Activated CD4-positive, CD25-positive, alpha-beta regulatory T cell treated with anti-CD3 and anti-CD28 coated beads, Interleukin-2, amount 50 U/mL, for 72 hours (primary cell): ENCODE measurements around the gene KRTAP12-2.
A peak's percentile ranks its signal among the peaks of the same experiment; 100 is the strongest.

Source experiments
- DNase-seq: peaks from one replicate; pipeline ENCODE4 v3.0.0; 2021

Gene KRTAP12-2

DNA sequence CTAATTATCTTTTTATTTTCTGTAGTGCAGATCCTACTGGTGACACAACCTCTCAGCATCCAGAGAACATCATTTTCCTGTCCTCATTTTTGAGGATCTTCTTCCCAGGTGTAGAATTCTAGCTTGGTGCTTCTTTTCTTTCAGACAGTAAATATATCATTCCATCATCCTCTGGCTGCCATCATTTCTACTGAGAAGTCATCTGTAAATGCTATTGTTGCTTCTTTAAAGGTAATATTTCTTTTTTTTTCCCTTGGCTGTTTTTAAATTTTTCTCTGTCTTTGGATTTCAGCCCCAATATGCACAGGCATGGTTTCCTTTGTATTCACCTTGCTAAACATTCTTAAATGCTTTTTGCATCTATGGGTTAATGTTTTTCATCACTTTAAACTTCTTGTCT is 43.2 kb downstream of the KRTAP12-2 start:
- no peak for DNase-seq

DNA sequence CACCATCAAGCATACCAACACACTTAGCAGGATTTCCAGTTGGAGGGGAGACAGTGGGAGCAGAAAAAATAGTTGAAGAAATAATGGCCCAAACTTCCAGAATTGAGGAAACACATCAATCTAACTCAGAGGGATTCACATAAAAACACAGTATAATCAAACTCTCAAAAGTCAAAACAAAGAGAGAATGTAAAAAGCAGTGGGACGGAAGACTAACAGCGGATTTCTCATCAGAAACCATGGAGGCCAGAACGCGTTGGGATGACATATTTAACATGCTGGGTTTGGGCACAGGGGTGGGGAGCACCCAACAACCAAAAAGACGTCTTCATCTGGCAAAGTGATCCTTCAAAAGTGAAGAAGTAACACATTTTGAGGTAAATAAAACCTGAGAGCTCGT is 46.8 kb downstream of the KRTAP12-2 start:
- no peak for DNase-seq

DNA sequence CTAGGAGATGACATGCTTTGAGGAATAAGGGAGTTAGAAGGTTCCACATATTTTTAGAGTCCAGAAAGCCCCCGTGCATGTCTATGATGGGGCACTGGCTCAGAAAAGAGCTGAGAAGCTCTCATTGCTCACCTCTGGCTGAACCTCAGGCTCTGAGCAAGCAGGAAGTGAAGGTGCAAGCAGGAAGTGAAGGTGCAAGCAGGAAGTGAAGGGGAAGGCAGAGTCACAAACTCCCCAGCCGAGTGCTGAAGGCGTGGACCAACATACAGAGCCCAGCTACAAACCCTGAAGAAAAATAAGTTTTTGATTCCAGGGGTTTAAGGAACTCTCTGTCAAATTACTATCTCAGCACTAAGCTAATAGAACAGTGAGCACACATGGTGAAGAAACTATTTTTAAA is 47.8 kb downstream of the KRTAP12-2 start:
- DNase-seq = peak; percentile 50

DNA sequence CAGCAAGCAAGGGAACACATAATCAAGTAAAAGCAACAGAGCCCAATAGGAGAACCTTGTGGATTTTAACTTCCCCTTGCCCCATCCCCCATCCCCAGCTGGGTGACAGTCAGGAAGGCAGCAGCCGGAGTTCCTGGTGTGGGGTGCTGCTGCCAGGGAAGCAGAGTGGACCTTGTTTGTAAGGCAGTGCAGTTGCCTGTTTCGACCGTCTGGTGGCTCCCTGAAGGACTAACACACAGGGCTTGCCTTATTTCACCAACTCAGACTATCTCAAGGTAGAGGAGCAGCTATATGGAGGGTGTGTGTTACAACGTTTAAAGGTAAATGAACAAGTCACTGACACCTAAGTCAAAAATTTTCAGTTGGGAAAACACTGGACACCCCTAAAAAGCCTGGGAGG is 48.2 kb downstream of the KRTAP12-2 start:
- DNase-seq = no peak

DNA sequence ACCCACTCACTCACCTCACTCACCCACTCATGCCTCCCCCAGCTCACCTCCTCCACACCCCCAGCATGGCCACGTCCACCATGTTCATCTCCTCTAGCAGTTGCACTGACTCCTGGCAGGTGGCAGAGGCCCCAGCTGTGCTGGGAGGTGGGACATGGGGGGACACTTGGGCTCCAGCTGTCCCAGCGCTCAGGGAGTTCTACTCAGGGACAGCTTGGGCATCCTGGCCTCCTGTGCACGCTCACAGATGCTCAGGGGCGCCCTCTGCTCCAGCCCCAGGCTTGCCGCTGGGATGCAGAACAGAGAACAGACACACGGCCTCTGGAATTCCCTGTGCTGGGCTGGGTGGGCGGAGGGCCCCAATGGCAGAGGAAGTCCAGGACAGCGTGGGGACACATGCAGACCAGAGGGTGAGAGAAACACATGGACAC is 49.6 kb downstream of the KRTAP12-2 start:
- DNase-seq = no peak

DNA sequence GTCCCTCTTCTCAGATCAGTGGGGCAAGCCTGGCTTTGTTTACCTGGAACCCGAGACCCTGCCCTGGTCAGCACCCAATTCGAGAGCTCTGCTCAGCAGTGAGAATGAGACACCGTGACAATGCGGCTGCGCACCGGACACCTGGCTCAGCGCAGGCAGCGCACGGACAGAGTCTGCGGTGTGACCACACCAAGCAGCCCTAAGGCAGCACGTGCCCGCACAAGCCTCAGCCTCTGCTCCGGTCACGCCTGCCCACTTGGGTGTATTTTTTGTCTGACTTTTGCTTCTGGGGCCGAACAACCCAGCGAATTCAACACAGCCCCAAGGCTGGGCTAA is 50.2 kb downstream of the KRTAP12-2 start:
- DNase-seq = no peak
